GM08714 (cell line): Measurements from ENCODE around the gene HIBADH.
"Not testable (repeated sequence)": the region's sequence is repeated elsewhere in the genome, so short reads cannot be mapped to it uniquely, and the experiment has no call there.

Experiments
- H3K4me3 ChIP-seq: fragments of 200-500 bp; sonication (Bioruptor generic); 2 replicates; pipeline ENCODE4 v1.5.1; 2014; ENCODE audit warnings: mild to moderate bottlenecking, low read length, inconsistent platforms
- ZNF274 ChIP-seq: IDR thresholded peaks from 2 replicates; pipeline ENCODE4 v1.6.1; 2012; ENCODE audit warnings: mild to moderate bottlenecking, low read depth, low read length

HIBADH gene

GRCh38 chr7:27579565-27579964 lies 83.1 kb downstream of the HIBADH start:
- TF ChIP-seq ZNF274 = no peak
- no peak overlapping the region for H3K4me3 ChIP-seq

GRCh38 chr7:27578169-27578568 lies 84.5 kb downstream of the HIBADH start:
- not testable (repeated sequence) for H3K4me3 ChIP-seq

GRCh38 chr7:27576360-27576944 lies 86.2 kb downstream of the HIBADH start:
- H3K4me3 ChIP-seq = no peak overlapping the region
- no peak for TF ChIP-seq ZNF274

- TF ChIP-seq ZNF274 = no peak
- no peak overlapping the region for H3K4me3 ChIP-seq
Observed at GRCh38 chr7:27575613-27576012, 87.1 kb downstream of the HIBADH start.

- no peak overlapping the region for H3K4me3 ChIP-seq
- TF ChIP-seq ZNF274 = no peak
Observed at GRCh38 chr7:27569106-27569505, 93.6 kb downstream of the HIBADH start.

- H3K4me3 ChIP-seq = no peak overlapping the region
- no peak for TF ChIP-seq ZNF274
Observed at GRCh38 chr7:27567266-27567665, 95.4 kb downstream of the HIBADH start.

GRCh38 chr7:27564881-27565482 lies 97.7 kb downstream of the HIBADH start:
- no peak for TF ChIP-seq ZNF274
- H3K4me3 ChIP-seq = no peak overlapping the region

GRCh38 chr7:27560706-27561235 lies 101.9 kb downstream of the HIBADH start:
- H3K4me3 ChIP-seq = no peak overlapping the region
- TF ChIP-seq ZNF274 = no peak

GRCh38 chr7:27555670-27556069 lies 107.0 kb downstream of the HIBADH start:
- no peak overlapping the region for H3K4me3 ChIP-seq
- TF ChIP-seq ZNF274 = no peak

- no peak for TF ChIP-seq ZNF274
- no peak overlapping the region for H3K4me3 ChIP-seq
Observed at GRCh38 chr7:27554826-27555225, 107.9 kb downstream of the HIBADH start.

- H3K4me3 ChIP-seq = no peak overlapping the region
- no peak for TF ChIP-seq ZNF274
Observed at GRCh38 chr7:27553273-27553672, 109.4 kb downstream of the HIBADH start.

GRCh38 chr7:27551803-27552400 lies 110.8 kb downstream of the HIBADH start:
- H3K4me3 ChIP-seq = no peak overlapping the region
- TF ChIP-seq ZNF274 = no peak

GRCh38 chr7:27549606-27550005 lies 113.1 kb downstream of the HIBADH start:
- H3K4me3 ChIP-seq = no peak overlapping the region
- TF ChIP-seq ZNF274 = no peak

GRCh38 chr7:27548304-27548703 lies 114.4 kb downstream of the HIBADH start:
- no peak overlapping the region for H3K4me3 ChIP-seq
- no peak for TF ChIP-seq ZNF274

- H3K4me3 ChIP-seq = no peak overlapping the region
- TF ChIP-seq ZNF274 = no peak
Observed at GRCh38 chr7:27547401-27547800, 115.3 kb downstream of the HIBADH start.
